HG03342 (cell line): ENCODE measurements around the gene GULP1.
"Not testable (repeated sequence)": the region's sequence is repeated elsewhere in the genome, so short reads cannot be mapped to it uniquely, and the experiment has no call there.

Source experiments
- ATAC-seq: cut with Tn5 transposase; IDR thresholded peaks from one replicate; pipeline ENCODE4 v1.9.1; 2021; ENCODE audit warnings: mild to moderate bottlenecking, moderate library complexity; ENCODE audit not compliant: unreplicated experiment

The GULP1 gene

DNA sequence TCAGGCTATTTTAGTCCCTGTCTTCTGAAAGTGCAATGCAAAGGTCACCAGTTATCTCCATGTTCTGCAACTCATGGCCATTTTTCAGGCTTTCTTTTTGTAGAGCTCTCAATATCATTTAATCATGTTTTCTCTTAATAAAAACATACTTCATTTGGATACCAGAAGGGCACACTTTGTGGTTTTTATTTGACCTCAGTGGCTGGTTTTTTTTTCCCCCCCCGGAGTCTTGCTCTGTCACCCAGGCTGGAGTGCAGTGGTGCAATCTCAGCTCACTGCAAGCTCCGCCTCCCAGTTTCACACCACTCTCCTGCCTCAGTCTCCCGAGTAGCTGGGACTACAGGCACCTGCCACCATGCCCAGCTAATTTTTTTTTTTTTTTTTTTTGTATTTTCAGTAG is 174.4 kb downstream of the GULP1 start:
- ATAC-seq, result not testable (repeated sequence)

DNA sequence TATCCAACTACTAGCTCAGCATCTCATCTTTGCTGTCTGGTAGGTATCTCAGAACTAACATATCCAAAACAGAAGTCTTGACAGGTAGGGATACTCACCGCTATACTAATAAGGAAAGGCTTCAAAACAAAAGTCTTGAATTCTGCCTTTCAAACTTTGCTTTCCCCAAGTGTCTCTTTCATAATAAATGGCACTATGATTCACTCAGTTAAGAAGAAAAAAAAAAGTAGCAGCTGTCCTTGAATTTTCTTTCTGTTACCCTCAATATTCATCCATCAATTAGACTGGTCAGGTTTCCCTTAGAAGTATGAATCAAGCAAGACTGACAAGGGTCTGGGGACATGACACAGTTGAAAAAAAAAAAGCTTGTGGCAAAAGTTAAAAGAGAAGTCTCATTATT is 175.1 kb downstream of the GULP1 start:
- no peak for ATAC-seq

DNA sequence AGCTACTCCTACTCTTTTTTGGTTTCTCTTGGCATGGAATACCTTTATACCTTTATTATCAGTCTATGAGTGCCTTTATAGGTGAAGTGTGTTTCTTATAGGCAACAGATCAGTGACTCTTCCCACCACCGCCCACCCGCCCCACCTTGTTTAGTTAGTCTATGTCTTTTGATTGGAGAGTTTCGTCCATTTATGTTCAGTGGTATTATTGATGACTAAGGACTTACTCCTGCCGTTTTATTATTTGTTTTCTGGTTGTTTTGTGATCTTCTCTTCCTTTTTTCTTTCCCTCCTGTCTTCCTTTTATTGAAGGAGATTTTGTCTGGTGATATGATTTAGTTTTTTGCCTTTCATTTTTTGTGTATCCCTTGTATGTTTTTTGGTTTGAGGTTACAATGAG is 179.5 kb downstream of the GULP1 start:
- ATAC-seq, result no peak

DNA sequence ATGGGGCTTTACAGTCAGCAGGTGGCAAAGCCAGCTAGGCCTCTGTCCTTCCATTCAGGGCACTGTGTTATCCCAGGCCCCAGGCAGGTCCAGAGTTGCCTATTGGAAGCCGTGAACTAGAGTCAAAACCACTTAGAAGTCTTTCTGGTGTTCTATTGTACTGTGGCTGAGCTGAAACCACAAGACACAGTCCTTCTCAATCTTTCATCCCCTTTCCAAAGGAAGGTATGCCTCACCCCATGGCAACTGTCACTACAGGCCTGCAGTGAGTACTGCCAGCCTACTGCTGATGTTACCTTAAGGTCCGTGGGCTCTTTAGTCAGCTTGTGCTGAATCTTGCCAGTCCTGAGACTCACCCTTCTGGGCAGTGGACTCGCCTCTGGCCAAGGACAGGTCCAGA is 181.6 kb downstream of the GULP1 start:
- no peak for ATAC-seq

DNA sequence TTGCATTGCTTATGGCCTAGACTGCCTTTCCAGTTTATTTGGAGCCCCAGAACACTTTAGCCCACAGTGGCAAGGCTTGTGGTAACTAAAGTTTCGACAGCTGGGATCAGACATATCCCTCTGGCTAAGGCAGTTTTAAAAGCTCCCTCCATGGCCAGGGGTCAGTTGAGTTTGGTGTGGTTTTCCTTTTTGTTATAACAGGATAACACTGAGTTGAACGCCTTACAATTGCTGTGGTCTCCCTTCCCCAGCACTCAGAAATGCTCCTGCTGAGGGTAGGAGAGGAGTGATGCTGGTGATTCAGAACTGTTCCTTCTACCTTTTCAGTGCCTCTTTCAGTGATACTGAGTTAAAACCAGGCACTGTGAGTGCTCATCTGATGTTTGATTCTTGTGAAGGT is 182.6 kb downstream of the GULP1 start:
- no peak for ATAC-seq

DNA sequence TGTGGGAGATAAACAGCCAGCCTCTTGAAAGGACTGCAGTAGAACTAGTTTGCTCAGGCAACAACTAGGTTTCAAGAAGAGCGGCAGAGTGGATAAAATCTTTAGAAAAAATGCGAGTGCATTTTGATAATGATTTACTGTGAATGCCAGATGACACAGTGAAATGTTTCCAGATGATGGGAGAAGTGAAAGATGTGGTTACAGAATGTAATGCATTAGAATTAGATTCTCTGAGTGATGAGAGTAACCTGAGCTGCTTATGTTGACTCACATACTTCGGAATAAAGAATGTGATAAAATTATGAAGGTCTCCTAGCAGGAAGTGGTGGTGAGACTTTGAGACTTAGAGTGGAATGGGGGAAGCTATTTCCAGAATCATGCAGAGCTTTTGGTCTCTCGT is 184.3 kb downstream of the GULP1 start:
- ATAC-seq, result no peak

DNA sequence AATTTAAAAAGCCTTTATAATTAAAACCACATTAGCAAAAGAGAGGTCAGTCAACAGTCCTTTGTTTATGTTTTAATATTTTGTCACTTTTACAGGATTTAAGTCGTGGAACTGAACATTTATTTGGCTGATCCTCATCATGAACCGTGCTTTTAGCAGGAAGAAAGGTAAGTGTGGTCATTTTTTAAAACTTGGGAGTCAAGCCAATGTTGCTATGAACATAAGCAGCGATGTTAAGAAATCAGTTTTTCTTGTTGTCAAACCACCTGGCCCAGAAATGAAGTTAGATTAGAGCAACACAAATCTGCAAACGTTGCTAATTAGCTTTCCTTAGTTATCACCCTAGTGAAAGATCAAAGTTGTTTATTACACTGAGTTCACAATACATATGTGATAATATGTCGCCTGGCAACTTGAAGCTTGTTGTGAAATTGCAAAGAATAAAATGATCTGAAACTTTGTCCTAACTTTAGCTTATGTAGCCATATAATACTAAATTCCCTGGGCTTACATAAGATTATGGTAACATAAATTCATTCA is 186.0 kb downstream of the GULP1 start:
- ATAC-seq, result no peak

DNA sequence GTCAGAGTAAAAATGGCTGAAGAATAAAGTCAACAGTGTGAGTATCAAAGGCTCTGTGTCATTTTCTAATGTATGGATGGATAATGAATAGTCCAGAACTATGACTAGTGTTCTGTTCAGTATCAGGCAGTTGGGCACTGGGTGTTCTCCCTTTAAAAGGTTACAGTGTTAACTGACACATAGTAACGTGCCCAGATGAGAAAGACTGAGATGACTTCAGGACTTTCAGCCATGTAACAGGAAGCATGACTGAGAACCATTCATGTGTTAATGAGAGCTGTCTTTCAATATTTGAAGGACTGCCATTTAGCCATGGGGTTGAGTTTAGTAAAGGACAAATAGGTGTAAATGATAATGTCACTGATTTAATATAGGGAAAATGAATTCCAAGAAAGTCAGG is 187.1 kb downstream of the GULP1 start:
- peak; percentile 97 for ATAC-seq

DNA sequence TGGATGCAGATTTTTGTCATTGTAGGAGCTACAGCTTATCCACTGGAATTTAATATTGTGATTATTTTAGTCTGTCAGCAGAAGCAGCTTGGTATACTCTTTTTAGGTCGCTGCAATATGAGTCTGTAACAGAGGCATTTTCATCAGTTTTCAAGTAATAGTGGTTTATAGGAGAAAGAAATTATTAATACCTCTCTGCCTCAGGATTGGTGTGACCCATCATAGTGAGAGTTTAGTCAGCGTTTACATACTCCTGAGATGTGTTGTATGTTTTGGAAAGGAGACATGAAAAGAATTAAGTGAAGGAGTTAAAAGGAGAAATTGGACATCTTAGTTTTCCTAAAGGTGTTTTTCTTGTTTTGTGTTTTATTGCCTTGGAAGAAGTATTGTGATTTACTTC is 189.8 kb downstream of the GULP1 start:
- no peak for ATAC-seq

DNA sequence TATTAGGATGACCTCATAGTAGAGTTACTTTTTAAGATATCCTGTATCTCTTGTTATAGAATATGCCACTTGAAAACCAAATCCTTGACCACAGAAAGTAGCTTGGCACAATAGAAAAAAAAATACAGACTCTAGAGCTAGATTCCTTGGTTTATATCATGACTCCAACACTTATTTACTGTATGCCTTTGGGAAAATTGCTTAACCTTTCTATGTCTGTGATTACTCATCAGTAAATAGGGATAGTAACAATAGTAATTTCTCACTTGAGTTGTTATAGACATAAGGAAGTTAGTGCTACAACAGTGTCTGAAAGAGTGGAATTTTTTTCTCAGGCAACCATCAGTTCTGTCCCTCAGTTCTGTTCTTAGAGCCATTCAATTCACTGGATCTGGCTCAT is 193.8 kb downstream of the GULP1 start:
- no peak for ATAC-seq

DNA sequence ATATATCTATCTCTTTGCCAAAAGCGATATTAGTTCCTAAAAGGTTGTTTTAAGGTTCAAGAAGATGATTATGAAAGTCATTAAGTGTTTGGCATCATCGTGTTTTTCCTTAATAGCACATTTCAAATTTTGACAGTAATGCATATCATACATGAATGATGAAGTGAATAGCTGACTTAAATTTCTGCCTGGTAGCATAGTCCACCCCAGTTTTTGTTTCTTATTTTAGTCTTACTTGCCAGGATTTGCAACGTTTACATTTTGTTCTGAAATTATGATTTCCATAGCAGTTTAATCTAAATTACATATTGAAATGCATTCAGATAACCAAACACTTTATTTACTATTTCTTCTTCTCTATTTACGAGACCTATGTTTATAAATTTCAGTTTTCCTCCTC is 201.1 kb downstream of the GULP1 start:
- no peak for ATAC-seq

DNA sequence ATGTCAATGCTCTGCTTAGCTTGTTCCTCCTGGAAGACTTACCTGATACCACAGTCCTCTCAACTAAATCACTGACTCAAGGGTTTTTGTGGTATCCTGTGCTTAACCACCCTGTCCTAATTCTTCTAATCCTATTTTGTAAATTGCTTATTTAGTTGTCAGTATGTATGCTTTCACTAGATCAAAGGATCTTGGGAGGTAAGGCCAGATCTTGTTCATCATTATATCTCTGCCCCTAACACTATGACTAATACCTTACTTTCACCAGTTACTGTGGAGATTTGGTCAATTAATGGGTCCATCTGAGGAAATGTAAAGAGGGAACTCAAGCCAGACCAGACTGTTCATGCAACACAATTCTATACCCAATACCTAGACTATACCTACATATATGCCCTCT is 203.2 kb downstream of the GULP1 start:
- ATAC-seq, result no peak

DNA sequence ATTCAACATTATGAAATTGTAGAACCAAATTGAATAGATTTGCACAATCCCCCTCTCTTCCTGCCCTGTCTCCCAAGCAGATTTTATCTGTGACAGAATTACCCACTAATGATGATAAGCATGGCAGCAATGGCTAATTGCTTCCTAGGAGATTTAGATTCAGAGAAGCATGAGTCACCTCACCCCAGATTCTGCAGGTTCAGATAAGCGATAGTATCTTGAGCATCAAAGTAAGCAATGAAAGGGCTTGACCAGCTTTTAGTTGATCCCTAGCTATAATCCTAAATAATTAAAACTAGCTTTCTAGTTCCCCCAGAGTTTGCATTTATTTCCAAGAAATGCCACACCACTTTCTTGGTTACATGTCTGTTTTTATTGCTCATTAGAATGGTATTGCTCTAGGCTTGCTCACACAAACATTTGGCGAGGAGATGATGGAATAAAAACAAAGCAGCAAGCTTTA is 204.3 kb downstream of the GULP1 start:
- no peak for ATAC-seq

DNA sequence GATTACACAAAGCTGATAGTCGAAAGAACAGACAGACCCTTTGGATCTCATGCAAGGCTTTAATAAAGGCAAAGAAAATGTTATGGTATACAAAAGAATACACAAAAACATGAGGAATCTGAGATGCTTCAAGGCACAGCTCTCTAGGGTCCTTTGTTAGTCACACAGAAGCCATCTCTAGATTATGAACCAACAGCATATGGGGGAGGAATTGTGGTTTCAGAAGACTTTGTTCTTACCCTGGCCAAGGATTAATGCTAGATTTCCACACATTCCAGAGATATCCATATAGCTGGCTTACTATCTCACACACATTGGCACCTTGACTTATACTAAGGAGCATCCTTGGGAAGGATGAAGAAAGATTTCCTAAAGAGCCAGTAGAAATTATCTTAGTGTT is 206.1 kb downstream of the GULP1 start:
- ATAC-seq, result no peak

DNA sequence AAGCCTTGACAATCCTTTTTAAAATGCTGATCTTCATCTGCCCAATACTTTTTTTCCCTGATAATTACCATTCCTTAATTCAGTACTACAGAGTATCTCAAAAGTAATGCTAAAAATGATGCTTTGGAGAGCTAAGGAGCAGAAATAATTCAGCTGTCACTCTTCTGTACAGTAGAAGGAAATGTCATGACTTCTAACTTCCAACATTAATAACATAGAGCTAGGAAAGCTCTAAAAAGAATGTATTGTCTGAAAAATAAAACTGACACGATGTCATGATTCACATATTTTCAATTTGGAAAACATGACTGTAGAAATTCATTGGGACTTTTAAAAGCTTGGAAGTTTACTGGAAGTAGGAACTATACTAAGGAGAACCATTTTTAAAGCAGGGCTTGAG is 212.3 kb downstream of the GULP1 start:
- ATAC-seq, result no peak

DNA sequence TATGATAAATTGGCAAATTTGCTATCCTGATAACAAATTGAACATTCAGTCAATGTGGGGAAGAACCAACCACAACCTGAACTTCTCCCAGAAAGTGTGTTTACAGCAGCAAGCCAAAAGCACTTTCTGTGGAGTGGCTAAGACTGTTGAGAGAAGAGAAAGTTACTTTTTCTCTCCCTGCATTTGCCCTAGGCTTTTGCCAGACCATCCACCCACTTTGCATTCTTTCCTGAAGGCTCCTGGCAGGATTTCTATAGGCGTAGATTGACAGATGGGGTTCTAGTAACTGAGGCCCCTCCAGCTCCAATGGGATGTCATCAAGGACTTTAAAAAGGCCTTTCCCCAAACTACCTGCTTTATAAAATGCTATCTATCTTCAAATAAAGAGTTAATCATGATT is 215.2 kb downstream of the GULP1 start:
- ATAC-seq, result no peak

DNA sequence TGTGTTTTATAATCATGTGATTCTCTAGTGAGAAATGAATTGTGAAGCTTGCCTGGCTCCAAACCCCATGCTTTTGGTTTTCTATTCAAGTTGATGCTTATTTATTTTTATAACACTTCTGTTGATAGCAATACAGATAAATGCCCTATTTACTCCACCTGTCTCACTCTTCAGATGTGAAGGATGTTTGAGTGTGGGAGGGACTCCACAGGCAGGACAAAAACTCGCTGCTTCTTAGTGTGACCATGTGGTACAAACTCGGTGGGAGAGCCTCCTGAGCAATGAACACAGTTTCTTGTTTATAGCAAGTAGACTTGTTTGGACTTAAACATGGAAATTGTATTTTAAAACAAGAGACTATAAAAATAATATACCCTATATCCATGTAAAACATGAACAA is 219.7 kb downstream of the GULP1 start:
- no peak for ATAC-seq

DNA sequence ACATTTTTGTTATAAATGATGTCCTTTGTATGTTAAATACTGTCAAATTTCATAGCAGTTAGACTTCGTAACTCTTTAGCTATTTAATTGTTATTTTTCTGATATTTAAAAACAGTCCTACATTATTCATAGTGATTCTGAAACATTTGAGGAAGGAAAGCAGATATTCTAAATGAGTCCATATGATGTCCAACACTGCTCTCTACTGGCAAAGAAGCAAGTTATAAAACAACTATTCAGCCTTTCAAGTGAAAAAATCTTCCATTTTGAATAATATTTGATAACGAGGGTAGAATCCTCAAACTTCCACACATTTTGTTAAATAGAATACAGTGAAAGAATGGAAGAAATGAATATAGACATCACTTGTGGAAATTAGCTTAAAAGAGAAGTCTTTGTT is 220.8 kb downstream of the GULP1 start:
- peak; percentile 66 for ATAC-seq

DNA sequence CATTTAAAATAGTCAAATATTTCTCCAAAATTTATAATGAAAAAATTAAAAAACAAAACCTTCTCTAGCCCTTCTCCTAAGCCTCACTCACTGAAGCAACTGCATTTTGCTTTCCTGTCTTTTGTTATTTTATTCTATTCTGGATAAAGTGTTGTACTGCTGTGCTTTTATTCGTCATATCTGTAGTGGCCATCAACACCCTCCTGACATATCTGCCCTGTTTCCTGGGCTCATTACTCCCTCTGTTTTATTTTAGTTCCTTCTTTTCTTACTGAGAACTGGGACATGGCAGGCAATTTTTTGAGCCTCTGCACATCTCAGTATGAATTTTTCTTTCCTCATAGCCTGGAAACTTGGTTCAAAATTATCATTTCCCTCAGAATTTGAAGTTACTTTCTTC is 224.2 kb downstream of the GULP1 start:
- ATAC-seq, result no peak

DNA sequence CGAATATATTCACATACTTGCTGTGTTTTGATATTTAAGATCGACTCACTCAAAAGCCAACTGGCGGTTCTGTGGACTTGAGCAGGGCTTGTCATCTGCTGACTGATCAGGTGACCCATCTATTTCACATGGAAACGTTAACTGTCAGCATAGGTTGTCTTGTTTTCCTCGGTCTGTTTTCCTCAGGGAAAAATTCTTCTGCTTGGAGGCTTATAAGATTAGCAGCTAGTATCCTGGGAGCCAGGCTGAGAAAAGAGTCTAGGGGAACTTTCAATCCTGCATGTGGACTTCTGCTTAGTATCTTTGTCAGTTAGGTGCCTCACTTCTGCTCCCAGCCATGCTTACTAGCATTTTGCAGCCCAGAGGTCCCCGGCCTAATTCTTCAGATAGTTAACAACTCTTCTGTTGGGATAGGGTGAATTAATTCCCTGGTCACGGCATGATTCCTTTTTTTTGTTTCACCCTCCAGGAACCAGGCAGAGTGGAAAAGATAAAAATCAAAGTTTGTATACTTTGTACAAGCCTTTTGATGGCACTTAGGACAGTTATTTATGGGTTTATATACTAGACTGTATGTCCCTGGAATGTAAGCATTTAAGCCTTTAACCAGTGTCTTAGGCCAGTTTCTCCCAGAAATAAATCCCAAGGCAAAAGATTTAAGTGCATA is 226.0 kb downstream of the GULP1 start:
- no peak for ATAC-seq

DNA sequence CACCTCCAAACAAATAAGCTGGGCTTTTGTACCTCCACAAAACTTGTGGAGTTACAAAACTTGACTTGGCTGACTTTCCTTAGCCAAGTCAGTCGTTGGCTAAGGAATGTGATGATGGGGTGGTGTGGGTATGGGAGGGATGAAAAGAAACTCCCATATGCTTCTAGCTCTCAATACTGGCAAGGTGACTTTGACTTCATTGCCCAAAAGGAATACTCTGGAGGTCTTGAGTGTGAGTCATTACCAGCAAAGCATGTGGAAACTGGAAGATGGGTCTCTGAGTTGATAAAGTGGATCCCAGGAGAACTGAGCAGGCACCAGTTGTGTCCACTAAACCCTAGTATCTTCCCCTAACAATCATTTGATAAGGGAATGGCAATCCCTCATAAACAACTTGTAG is 226.7 kb downstream of the GULP1 start:
- ATAC-seq, result no peak

DNA sequence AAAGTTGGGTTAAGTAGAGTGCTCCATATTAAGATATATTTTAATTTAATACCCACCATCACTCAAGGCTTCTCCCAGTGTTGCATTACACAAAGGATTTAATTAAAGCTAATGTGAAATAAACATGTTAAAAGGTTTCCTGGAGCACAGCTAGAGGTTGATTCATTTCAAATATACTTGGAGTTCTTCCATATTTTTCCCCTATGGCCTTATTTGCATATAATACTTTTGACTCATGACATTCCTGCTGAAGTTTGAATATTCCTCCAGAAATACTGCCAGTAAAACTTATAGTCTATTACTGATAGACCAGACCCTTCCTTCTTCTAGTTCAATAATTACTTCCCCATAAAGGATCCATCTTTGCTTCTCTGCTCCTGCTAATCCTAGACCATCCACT is 227.5 kb downstream of the GULP1 start:
- no peak for ATAC-seq

DNA sequence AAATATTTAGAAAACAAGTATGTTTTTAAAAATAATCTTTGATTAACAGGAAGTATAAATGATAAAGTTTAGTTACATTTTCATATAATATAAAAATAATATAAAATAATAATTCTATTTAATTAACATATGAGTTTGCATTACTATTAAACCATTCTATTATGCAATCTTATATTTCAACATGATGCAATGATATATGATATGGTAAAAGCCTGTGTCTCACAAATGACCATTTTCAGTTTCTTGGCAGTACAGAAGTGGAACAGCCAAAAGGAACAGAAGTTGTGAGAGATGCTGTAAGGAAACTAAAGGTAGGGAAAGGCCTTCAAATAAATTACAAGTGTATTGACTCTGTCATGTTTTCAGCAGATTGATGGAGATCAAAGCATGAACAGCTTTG is 230.8 kb downstream of the GULP1 start:
- ATAC-seq, result no peak
